Esophagus squamous epithelium (tissue), 4 donors: ENCODE results near the gene ADRM1.

ENCODE experiments used
- CTCF ChIP-seq, 6 experiments: fragments of 450-650 bp in 4 of 6; fragments of 200-600 bp in 2 of 6; sonication (generic) in 2 of 6; IDR thresholded peaks; one replicate each; pipeline ENCODE4 v1.5.1; 2016 to 2019; ENCODE audit warnings: antibody characterized with exemption in 6 of 6, mild to moderate bottlenecking in 4 of 6, moderate library complexity in 4 of 6
- POLR2A ChIP-seq, 4 donors: fragments of 450-650 bp; IDR thresholded peaks; one replicate each; pipeline ENCODE4 v1.6.1; 2017; ENCODE audit warnings: antibody characterized with exemption in 4 of 4, mild to moderate bottlenecking in 4 of 4, moderate library complexity in 3 of 4

DNA sequence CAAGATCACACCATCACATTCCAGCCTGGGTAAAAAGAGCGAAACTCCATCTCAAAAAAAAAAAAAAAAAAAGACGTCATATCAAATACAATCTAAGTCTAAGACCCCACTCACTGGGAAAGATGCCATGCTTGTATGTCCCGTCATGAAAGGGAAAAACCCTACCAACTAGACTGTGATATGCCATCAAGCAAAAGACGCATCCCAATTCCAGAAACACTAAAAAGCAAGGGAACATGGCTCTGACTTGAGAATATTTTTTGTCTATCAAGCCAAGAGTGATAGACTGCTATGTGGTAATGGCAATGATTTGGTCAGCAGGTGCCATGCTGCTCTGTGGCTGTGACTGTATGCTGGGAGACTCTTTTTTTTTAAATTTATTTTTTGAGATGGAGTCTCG is 41.3 kb downstream of the ADRM1 start:
- TF ChIP-seq CTCF (IDR thresholded peaks at IDR 0.05) (no peak), POLR2A (IDR thresholded peaks at IDR 0.05) (no peak)
